ENCODE data around the gene DYNC1I1. TPM values are rescaled to one million over a fixed set of nuclear protein-coding genes. Genes with fewer than 3 reads are reported as not detected.

Gene DYNC1I1
- total and polyA plus RNA-seq, 2 donors (not counting 3 experiments of a cell fraction or from before 2014, with no cell fraction given) = 1.8 to 3.6 TPM

- Histone ChIP-seq H3K27ac (ENCODE audit: insufficient read depth, low read depth, low read length) (no peak overlapping the region), H3K4me3 (replicated peaks in 1 of 3; ENCODE audit: insufficient read depth in 1 of 3, low read depth in 1 of 3, low read length in 3 of 3) (no peak overlapping the region), H3K79me2 (ENCODE audit: control insufficient read depth, insufficient read depth, low read length) (no peaks in the 10 kb centered on the region), H3K36me3 (ENCODE audit: control insufficient read depth in 2 of 2, extremely low read depth in 1 of 2, insufficient read depth in 2 of 2, low read length in 2 of 2) (no peaks in the 10 kb centered on the region), H3K9me3 (replicated peaks; ENCODE audit: control insufficient read depth, insufficient read depth, low read length) (no peaks in the 10 kb centered on the region), H3K4me1 (ENCODE audit: control insufficient read depth, extremely low read depth, insufficient read depth, low read length) (no peaks in the 10 kb centered on the region), H3K4me2 (ENCODE audit: insufficient read depth, low read length) (no peak overlapping the region), H2AFZ (ENCODE audit: low read depth, low read length) (no peak overlapping the region), H3K27me3 (ENCODE audit: control insufficient read depth in 2 of 2, insufficient read depth in 2 of 2, low read length in 2 of 2) (peaks cover 13 to 18% of the 10 kb centered on the region in 2 experiments), H3K9ac (replicated peaks; ENCODE audit: extremely low read depth, insufficient read depth, low read length) (no peak overlapping the region), H4K20me1 (replicated peaks; ENCODE audit: control insufficient read depth, extremely low read depth, insufficient read depth, low read length) (no peaks in the 10 kb centered on the region), H3K9me1 (replicated peaks; ENCODE audit: control insufficient read depth, extremely low read depth, insufficient read depth, low read length) (no peaks in the 10 kb centered on the region)
- dilution Hi-C loops (cut with MboI; ENCODE audit: extremely low pct_ligation_motif_present, low sequenced_read_pairs) = no loop called here
- intact Hi-C loops (cut with micrococcal nuclease) = loop anchor here (1.0 to 10.0 kb wide), 11 partner anchors 44 to 1262 kb away; partner anchors contain the start of gene SEM1
- no TSS peak for BruUV-seq (replicated peaks)
- TF ChIP-seq, protein P1, sequence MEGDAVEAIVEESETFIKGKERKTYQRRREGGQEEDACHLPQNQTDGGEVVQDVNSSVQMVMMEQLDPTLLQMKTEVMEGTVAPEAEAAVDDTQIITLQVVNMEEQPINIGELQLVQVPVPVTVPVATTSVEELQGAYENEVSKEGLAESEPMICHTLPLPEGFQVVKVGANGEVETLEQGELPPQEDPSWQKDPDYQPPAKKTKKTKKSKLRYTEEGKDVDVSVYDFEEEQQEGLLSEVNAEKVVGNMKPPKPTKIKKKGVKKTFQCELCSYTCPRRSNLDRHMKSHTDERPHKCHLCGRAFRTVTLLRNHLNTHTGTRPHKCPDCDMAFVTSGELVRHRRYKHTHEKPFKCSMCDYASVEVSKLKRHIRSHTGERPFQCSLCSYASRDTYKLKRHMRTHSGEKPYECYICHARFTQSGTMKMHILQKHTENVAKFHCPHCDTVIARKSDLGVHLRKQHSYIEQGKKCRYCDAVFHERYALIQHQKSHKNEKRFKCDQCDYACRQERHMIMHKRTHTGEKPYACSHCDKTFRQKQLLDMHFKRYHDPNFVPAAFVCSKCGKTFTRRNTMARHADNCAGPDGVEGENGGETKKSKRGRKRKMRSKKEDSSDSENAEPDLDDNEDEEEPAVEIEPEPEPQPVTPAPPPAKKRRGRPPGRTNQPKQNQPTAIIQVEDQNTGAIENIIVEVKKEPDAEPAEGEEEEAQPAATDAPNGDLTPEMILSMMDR (IDR thresholded peaks at IDR 0.05; ENCODE audit: extremely low read depth in 1 of 2, insufficient read depth in 1 of 2, low read depth in 1 of 2, low read length in 2 of 2) = no peak
- TF ChIP-seq POLR2AphosphoS5 (IDR thresholded peaks at IDR 0.05; ENCODE audit: insufficient read depth, low read depth, low read length) (no peak), GATA2 (IDR thresholded peaks at IDR 0.05; ENCODE audit: insufficient read depth, insufficient read length, low read depth, low read length) (no peak), JUN (IDR thresholded peaks at IDR 0.05; ENCODE audit: borderline replicate concordance, insufficient read depth, insufficient read length, low read depth) (no peak), POLR2A (IDR thresholded peaks at IDR 0.05; ENCODE audit: low read depth, low read length) (no peak), EZH2 (IDR thresholded peaks at IDR 0.05; ENCODE audit: borderline replicate concordance, low read depth, low read length, severe bottlenecking) (no peak), MYC (IDR thresholded peaks at IDR 0.05; ENCODE audit: low read depth, low read length) (no peak), FOS (IDR thresholded peaks at IDR 0.05; ENCODE audit: borderline replicate concordance, insufficient read depth, low read length) (no peak)
- TF ChIP-seq, protein P2, sequence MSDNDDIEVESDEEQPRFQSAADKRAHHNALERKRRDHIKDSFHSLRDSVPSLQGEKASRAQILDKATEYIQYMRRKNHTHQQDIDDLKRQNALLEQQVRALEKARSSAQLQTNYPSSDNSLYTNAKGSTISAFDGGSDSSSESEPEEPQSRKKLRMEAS (IDR thresholded peaks at IDR 0.05; ENCODE audit: insufficient read depth, insufficient read length) = no peak
- DNase-seq (ENCODE audit: low read depth, low spot score) (no peak), FAIRE-seq (no peak)
- ChIA-PET CTCF (interaction anchor here (0.6 to 8.8 kb wide), 13 partner anchors 9 to 1189 kb away, joined by 3 to 211 read pairs (median 4); partner anchors contain the start of gene DLX5), POLR2A (no interaction called here)
These were observed 143.4 kb downstream of the DYNC1I1 start for GRCh38 chr7:95915731-95916130.
